Thoracic aorta (tissue), 2 donors: ENCODE results near the gene VWA5B2. TPM values are rescaled to one million over a fixed set of nuclear protein-coding genes. Genes with fewer than 3 reads are reported as not detected.
A peak's percentile ranks its signal among the peaks of the same experiment; 100 is the strongest.

Experiments
- ATAC-seq: fragments of 150-250 bp; one replicate; pipeline ENCODE4 v1.8.0; 2017; ENCODE audit warnings: low read depth; ENCODE audit not compliant: insufficient number of reproducible peaks, low FRiP score
- DNase-seq: peaks from one replicate; pipeline ENCODE4 v3.0.0-alpha.2; 2020; ENCODE audit warnings: low spot score
- H3K27ac ChIP-seq, 2 donors: fragments of 200-600 bp; sonication (generic); 1 replicate in 1 of 2; 2 replicates in 1 of 2; pipeline ENCODE4 v1.5.1; 2016; ENCODE audit warnings: mild to moderate bottlenecking in 2 of 2, moderate library complexity in 2 of 2
- H3K27me3 ChIP-seq: fragments of 200-600 bp; sonication (generic); replicated peaks from 2 replicates; pipeline ENCODE4 v1.6.0; 2016; ENCODE audit warnings: mild to moderate bottlenecking; ENCODE audit not compliant: insufficient read depth
- H3K36me3 ChIP-seq: fragments of 200-600 bp; sonication (generic); one replicate; pipeline ENCODE4 v1.5.1; 2016
- H3K4me1 ChIP-seq, 2 donors: fragments of 200-600 bp; sonication (generic); 1 replicate in 1 of 2; 2 replicates in 1 of 2; pipeline versions ENCODE4 v1.5.1 to v1.6.0; 2016; ENCODE audit warnings: low read depth in 2 of 2, mild to moderate bottlenecking in 1 of 2; ENCODE audit not compliant: control insufficient read depth in 1 of 2
- H3K4me3 ChIP-seq: fragments of 200-600 bp; sonication (generic); 2 replicates; pipeline ENCODE4 v1.5.1; 2016; ENCODE audit warnings: mild to moderate bottlenecking
- H3K9me3 ChIP-seq: fragments of 200-600 bp; sonication (generic); 2 replicates; pipeline ENCODE4 v1.5.1; 2016
- CTCF ChIP-seq: fragments of 200-600 bp; sonication (generic); IDR thresholded peaks from one replicate; pipeline ENCODE4 v1.5.1; 2019; ENCODE audit warnings: antibody characterized with exemption
- total RNA-seq, 2 donors: library from RNA; depleted of rRNA; stranded (reverse); fragments of >200 nt; gene quantifications; one replicate each; pipeline versions ENCODE4 v1.1.0 to v1.2.3, GENCODE V29; 2016

The VWA5B2 gene
- total RNA-seq, 2 donors from 2014 or later, result not detected

DNA sequence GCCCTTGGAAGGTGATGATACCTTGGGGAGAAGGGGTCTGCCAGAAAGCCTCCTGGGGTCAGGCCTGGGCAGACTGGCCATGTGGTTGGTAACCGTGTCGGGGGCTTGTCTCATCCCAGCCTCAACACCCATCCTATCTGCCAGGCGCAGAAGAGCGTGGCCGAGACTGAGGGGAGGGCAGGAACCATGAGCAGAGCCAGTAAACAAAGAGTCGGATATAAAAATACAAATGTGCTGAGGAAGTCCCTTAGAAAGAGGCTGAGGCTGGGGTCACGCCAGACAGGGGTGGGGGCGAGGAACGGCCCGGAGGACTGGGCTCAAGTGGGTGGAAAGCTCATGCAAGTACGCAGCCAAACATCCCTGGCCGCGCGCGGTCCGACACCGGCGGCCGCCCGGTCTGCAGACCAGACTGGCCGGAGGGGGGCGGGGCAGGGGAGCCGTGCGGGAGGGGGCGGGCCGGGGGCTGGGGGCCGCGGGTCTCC lies 30.1 kb downstream of the VWA5B2 start:
- Histone ChIP-seq H3K27me3 (peaks cover 18% of the 10 kb centered on the region), H3K4me3 (peak overlapping the region; percentile 13), H3K9me3 (no peaks in the 10 kb centered on the region), H3K36me3 (no peaks in the 10 kb centered on the region), H3K4me1 (peaks cover 12 to 25% of the 10 kb centered on the region in 2 donors), H3K27ac (no peak overlapping the region)
- no peak for TF ChIP-seq CTCF
- DNase-seq (no peak), ATAC-seq (no peak)

DNA sequence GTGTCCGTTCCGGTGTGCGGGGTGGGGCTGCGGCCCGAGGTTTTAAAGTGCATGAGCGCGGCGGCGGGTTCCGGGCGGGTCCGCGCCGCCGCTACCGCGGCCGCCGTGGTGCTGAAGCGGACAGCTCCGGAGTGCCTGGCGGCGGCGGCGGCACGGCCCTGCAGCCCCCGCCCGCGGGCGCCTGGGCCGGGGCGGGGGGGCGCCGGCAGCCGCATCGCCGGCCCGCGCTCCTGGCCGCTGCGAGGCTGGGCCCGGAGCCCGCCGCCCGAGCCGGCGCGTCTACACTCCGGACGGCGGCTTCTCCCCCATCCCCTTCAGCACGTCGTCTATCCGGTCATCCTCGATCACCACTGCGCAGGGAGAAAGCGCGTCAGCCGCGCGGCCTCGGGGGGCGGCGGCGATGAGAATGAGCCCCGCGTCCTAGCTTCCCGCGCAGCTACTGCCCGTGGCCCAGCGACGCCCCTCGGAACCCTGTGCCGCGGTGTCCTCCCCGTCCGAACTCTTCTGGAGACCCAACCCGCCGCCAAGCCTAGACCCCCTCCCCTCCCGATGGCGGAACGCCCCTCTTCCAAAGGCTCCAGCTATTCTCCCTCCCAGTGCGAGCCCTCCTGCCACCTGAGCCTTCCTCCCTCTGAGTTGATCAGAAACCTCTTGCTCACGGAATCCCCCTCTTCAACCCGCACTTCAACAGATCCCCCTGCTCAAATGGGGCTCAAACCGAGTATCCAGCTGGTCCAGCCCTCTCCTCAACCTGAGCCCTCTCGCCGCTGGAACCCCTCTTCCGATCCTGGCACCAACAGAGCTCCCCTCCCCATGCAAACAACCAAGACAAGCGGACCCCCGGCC lies 30.7 kb downstream of the VWA5B2 start:
- peaks cover 18% of the 10 kb centered on the region for H3K27me3 ChIP-seq
- peaks cover 12 to 25% of the 10 kb centered on the region in 2 donors for H3K4me1 ChIP-seq
- no peaks in the 10 kb centered on the region for H3K36me3 ChIP-seq
- no peaks in the 10 kb centered on the region for H3K9me3 ChIP-seq
- ATAC-seq, result peak; percentile 46
- peak overlapping the region; percentile 70 for H3K4me3 ChIP-seq
- no peak for DNase-seq
- TF ChIP-seq CTCF, result no peak
- no peak overlapping the region for H3K27ac ChIP-seq

DNA sequence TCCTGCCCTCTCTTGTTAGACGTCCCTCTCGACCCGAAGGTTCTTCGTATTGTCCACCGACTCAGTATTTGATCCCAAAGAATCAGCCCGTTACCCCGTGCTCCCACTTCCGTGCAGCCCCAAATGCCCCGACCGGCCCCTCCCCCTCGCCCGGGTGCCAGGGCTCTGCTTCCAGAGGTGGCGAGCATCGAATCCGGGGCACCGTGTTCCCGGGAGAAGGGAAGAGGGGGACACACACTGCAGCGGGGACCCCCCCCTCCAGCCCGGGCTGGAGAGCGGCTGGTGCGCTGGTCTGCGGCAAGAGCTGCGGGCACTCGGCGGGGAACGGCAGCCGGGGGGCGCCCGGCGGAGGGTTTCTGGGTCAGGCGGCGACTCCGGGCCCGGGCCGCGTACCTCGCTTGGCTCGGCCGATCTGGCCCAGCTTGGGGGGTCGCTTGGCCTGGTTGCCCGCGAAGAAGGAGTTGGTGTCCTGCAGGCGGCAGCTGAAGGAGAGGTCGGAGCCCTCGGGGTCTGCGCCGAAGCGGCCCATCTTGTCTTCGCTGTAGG lies 31.4 kb downstream of the VWA5B2 start:
- H3K4me3 ChIP-seq, result peak overlapping the region; percentile 70
- H3K4me1 ChIP-seq, result peaks cover 12 to 25% of the 10 kb centered on the region in 2 donors
- no peaks in the 10 kb centered on the region for H3K36me3 ChIP-seq
- no peak for TF ChIP-seq CTCF
- DNase-seq, result no peak
- no peak overlapping the region for H3K27ac ChIP-seq
- no peak for ATAC-seq
- H3K9me3 ChIP-seq, result no peaks in the 10 kb centered on the region
- H3K27me3 ChIP-seq, result peaks cover 18% of the 10 kb centered on the region

DNA sequence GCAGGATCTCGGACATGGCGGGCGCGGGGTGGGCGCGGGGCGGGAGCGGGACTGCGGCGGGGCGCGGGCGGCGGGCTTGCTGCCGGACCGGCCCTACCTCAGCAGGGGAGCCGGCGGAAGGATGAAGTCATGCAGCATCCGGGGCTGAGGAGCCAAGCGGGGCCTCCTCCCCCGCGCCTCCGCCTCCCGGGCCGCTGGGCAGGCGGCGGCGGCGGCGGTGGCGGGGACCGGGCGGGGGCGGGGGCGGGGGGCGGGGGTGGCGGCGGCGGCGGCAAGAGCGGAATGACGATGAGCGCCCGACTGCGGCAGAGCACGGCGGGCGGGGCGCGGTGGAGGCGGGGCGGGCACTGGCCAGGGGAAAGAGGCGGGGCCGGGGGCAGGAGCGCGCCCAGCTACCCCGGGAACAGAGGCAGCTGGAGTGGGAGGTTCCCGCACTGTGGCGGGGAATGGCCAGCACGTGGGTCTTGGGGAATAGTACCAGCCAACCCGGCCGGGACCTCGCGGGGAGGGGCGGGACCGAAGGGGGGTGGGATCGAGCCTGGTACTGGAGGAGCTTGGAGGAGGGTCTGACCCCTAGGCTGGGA lies 32.0 kb downstream of the VWA5B2 start, which contains the start of gene CAMK2N2:
Gene CAMK2N2 (minus strand): TSS at position 284 of the 584 bp plus-strand sequence. CDS start 268 bp downstream, at position 16.
- ATAC-seq (no peak), DNase-seq (no peak)
- TF ChIP-seq CTCF, result no peak
- Histone ChIP-seq H3K9me3 (no peaks in the 10 kb centered on the region), H3K4me1 (peaks cover 12 to 25% of the 10 kb centered on the region in 2 donors), H3K27me3 (peaks cover 18% of the 10 kb centered on the region), H3K4me3 (peak within 1 kb of the TSS; percentile 70), H3K27ac (no peak within 1 kb of the TSS), H3K36me3 (no peaks in the 10 kb centered on the region)
